RPMI8226 (cell line): Measurements from ENCODE around the gene FAM89B.

Experiments used
- DNase-seq: peaks from one replicate; pipeline ENCODE4 v3.0.0-alpha.2; 2015

Gene FAM89B

GRCh38 chr11:65613091-65613928 is 41.0 kb downstream of the FAM89B start:
- peak; percentile 44 for DNase-seq

DNA sequence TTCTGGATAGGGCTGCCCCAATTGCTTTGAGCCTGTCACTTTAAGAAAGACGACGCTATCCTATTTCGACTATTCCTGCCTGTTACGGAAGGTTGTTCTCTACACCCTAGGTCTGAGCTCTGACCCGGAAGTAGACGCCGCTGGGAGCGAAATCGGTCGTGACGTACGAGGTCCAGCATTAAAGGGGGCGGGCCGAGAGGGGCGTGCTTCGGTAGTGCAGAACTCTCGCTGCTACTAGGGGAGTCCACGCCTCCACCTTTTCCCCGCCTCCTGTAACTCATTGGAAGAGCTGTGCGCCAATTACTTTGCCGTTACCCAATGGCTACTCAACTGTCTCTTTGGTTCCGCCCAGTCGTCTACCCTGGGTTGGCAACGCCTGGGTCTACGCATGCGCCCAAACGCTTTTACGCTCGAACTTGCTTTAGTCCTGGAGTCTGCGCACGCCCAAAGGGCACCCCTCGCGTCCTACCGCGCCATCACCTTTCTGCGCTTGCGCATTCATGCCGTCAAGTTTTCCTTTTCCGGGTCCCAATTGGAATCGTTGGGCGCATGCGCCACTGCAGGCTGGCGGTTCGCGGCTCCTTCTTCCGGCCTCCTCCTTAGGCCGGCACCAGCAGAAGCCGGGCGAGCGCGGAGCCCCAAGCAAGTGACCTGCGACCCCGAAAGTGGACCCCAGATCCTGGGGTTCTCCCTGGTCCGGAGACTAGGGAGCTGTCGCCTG is 43.1 kb downstream of the FAM89B start, which contains the start of gene PCNX3:
TSS of gene PCNX3 (plus strand) at position 548 of the 721 bp plus-strand sequence. CDS start 536 bp downstream, outside the sequence.
- peak; percentile 100 for DNase-seq

DNA sequence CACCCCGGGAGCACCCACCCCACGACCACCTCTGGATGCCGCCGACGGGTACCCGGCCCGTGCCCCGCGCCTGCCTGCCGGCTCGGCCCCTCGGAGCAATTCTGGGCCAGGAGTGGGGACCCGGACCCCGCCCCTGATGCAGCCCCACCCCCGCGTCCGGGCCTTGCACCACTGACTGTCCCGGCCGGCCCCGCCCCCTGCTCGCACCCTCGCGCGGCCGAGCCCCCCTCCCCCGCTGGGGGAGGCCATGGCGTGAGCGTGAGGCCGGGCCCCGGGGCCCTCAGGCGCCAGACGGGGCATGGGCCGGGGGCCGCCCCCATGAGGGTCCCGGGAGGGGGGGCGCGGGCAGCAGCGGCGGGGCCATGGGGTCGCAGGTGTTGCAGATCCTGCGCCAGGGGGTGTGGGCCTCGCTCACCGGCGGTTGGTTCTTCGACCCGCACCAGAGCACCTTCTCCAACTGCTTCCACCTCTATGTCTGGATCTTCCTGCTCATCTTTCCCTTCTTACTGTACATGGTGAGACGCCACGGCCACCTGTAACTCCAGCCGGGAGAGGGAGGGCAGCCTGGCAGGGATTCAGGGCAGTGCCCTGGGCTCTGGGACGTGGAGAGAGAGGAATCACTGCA is 43.7 kb downstream of the FAM89B start:
- DNase-seq = peak; percentile 74

DNA sequence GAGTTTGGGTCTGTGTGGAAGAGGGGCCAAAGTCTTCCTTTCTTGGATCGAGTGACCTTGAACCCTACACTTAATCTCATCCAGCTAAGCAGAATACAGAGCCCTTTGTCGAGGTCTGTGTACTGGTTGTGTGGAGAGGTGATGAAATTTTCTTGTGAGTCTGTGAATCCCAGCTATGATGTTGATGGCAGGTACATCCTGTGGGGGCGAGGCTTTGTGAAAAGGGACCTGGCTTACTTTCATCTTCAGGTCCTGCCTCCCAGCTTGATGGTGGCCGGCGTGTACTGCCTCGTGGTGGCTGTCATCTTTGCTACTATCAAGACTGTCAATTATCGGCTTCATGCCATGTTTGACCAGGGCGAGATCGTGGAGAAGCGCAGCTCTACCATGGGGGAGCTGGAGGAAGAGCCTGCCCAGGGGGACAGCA is 44.2 kb downstream of the FAM89B start:
- DNase-seq = peak; percentile 29

DNA sequence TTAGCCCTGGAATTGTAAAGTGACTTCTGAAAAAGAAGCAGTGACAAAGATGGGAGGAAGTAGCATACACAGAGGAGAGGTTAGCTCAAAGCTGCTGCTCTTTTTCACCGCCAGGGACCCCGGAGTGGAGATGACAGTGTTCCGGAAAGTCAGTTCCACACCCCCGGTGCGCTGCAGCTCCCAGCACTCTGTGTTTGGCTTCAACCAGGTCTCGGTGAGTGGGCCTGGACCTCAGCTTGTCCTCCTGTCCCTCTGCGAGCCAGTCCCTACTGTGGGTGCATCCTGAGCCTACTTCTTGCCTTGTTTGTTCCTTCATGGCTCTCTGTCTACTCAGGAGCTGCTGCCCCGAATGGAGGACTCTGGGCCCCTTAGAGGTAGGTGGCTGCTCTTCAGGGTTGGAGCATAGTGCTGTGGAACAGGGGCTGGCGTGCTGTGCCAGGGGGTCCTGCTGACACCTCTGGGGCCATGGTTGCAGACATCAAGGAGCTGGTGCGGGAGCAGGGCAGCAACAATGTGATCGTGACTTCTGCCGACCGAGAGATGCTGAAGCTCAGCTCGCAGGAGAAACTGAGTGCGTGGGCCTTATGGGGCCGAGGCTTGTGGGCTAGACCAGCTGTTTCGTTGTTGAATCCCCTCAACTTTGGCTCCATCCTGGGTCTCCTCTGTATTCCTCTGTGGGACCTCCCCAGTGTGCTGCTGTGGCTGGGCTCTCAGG is 45.0 kb downstream of the FAM89B start:
- no peak for DNase-seq

DNA sequence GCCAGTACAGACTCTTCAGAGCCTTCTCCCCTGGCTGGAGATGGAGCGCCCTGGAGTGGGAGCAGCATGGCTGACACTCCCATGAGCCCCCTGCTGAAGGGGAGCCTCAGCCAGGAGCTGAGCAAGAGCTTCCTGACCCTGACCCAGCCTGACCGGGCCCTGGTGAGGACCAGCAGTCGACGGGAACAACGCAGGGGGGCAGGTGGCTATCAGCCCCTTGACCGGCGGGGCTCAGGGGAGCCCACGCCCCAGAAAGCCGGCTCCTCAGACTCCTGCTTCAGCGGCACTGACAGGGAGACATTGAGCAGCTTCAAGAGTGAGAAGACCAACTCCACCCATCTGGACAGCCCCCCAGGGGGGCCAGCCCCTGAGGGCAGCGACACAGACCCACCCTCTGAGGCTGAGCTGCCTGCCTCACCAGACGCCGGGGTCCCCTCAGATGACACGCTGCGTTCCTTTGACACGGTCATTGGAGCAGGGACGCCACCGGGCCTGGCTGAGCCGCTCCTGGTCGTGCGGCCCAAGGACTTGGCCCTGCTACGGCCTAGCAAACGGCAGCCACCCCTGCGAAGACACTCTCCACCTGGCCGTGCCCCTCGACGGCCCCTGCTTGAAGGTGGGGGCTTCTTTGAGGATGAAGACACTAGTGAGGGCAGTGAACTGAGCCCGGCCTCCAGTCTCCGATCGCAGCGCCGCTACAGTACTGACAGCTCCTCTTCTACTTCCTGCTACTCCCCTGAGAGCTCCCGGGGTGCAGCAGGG is 45.8 kb downstream of the FAM89B start:
- no peak for DNase-seq

GRCh38 chr11:65618763-65619162 is 46.4 kb downstream of the FAM89B start:
- no peak for DNase-seq

- DNase-seq = no peak
Measured at GRCh38 chr11:65619281-65619928, 47.1 kb downstream of the FAM89B start.

DNA sequence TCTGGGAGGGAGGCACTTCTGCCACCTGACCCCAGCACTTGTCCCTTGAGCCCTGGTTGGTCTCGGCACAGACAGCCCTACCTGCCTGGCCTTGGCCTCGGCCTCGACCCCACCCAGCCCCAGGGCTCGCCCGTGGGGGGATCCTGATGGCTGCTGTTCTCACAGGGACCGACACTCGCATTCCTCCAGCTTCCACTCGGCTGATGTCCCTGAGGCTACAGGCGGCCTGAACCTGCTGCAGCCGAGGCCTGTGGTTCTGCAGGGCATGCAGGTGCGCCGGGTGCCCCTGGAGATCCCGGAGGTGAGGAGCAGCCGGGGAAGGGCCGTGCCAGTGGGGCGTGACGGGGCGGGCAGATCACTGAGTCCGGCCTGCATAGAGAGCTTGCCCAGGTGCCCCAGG is 48.3 kb downstream of the FAM89B start:
- DNase-seq = no peak

GRCh38 chr11:65621460-65621859 is 49.1 kb downstream of the FAM89B start:
- no peak for DNase-seq

DNA sequence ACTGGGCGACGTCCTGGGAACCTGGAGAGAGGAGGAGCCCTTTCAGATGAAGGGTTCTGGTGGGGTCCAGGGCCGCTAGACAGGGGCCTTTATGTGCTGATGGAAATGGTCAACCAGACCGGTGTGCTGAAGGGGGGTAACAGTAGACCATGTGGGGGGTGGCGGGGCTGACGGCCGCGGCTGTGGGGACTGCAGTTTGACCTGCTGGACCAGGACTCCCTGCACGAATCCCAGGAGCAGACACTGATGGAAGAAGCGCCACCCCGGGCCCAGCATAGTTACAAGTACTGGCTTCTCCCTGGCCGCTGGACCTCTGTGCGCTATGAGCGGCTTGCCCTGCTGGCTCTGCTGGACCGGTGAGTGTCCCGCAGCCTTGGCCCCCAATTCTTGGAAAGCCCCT is 49.7 kb downstream of the FAM89B start:
- DNase-seq = no peak

DNA sequence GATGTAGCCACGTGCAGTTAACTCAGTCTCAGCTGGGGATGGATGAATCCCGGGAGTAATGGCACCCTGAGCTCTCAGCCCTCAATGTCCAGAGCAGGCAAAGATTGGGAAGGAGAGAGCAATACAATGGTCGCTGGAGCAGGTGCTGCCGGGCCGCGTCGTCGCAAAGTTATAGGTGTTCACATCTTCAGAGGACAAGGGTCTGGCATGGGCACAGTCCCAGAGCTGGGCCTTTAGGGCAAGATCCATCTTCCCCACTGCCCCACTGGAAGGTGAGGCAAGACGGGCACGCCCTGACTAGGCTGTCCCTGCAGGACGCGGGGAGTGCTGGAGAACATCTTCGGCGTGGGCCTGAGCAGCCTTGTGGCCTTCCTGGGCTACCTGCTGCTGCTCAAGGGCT is 50.8 kb downstream of the FAM89B start:
- DNase-seq = no peak
